GM06990 (cell line): ENCODE results near the gene RGS13.
"Not testable (repeated sequence)": the region's sequence is repeated elsewhere in the genome, so short reads cannot be mapped to it uniquely, and the experiment has no call there.

Experiments used
- DNase-seq: peaks from one replicate; pipeline ENCODE4 v3.0.0-alpha.2; 2011; ENCODE audit not compliant: insufficient read length; ENCODE audit errors: extremely low read depth
- H3K27me3 ChIP-seq: replicated peaks from 2 replicates; pipeline ENCODE4 v1.6.0; 2011; ENCODE audit warnings: low read length; ENCODE audit not compliant: control insufficient read depth, insufficient read depth
- H3K36me3 ChIP-seq: 2 replicates; pipeline ENCODE4 v1.5.1; 2011; ENCODE audit warnings: low read length; ENCODE audit not compliant: control insufficient read depth, insufficient read depth
- H3K4me3 ChIP-seq: replicated peaks from 2 replicates; pipeline ENCODE4 v1.5.1; 2011; ENCODE audit warnings: low read depth, mild to moderate bottlenecking, control low read depth, low read length
- CTCF ChIP-seq: IDR thresholded peaks from 2 replicates; pipeline ENCODE4 v1.5.1; 2011; ENCODE audit warnings: low read length, control low read depth, mild to moderate bottlenecking, inconsistent platforms; ENCODE audit not compliant: insufficient read depth, poor library complexity, severe bottlenecking

The RGS13 gene

GRCh38 chr1:192669174-192669573 is 33.2 kb downstream of the RGS13 start:
- no peak for TF ChIP-seq CTCF
- no peak for DNase-seq
- no peak overlapping the region for H3K4me3 ChIP-seq

GRCh38 chr1:192675716-192676115 is 39.8 kb downstream of the RGS13 start:
- Histone ChIP-seq H3K36me3 (no peaks in the 10 kb centered on the region), H3K27me3 (no peaks in the 10 kb centered on the region), H3K4me3 (no peak overlapping the region)
- no peak for DNase-seq
- TF ChIP-seq CTCF: no peak

More at GRCh38 chr1:192669174-192669573, 33.2 kb downstream of the RGS13 start:
- Histone ChIP-seq H3K36me3 (no peaks in the 10 kb centered on the region), H3K27me3 (no peaks in the 10 kb centered on the region)

GRCh38 chr1:192678099-192678498 is 42.2 kb downstream of the RGS13 start:
- DNase-seq: no peak
- Histone ChIP-seq H3K27me3 (no peaks in the 10 kb centered on the region), H3K4me3 (no peak overlapping the region), H3K36me3 (no peaks in the 10 kb centered on the region)
- TF ChIP-seq CTCF: no peak

- TF ChIP-seq CTCF: no peak
- no peak for DNase-seq
- Histone ChIP-seq H3K27me3 (no peaks in the 10 kb centered on the region), H3K4me3 (no peak overlapping the region), H3K36me3 (no peaks in the 10 kb centered on the region)
These were observed 46.4 kb downstream of the RGS13 start for GRCh38 chr1:192682335-192682734.

GRCh38 chr1:192683081-192683480 is 47.1 kb downstream of the RGS13 start:
- not testable (repeated sequence) for DNase-seq, H3K4me3 ChIP-seq, H3K27me3 ChIP-seq

GRCh38 chr1:192689459-192689858 is 53.5 kb downstream of the RGS13 start:
- H3K4me3 ChIP-seq: no peak overlapping the region

More at GRCh38 chr1:192683081-192683480, 47.1 kb downstream of the RGS13 start:
- H3K36me3 ChIP-seq: not testable (repeated sequence)

More at GRCh38 chr1:192689459-192689858, 53.5 kb downstream of the RGS13 start:
- H3K36me3 ChIP-seq: no peaks in the 10 kb centered on the region
- TF ChIP-seq CTCF: no peak
- no peak for DNase-seq
- no peaks in the 10 kb centered on the region for H3K27me3 ChIP-seq
